Measurements from ENCODE around the gene MPZL2.

MPZL2 gene

DNA sequence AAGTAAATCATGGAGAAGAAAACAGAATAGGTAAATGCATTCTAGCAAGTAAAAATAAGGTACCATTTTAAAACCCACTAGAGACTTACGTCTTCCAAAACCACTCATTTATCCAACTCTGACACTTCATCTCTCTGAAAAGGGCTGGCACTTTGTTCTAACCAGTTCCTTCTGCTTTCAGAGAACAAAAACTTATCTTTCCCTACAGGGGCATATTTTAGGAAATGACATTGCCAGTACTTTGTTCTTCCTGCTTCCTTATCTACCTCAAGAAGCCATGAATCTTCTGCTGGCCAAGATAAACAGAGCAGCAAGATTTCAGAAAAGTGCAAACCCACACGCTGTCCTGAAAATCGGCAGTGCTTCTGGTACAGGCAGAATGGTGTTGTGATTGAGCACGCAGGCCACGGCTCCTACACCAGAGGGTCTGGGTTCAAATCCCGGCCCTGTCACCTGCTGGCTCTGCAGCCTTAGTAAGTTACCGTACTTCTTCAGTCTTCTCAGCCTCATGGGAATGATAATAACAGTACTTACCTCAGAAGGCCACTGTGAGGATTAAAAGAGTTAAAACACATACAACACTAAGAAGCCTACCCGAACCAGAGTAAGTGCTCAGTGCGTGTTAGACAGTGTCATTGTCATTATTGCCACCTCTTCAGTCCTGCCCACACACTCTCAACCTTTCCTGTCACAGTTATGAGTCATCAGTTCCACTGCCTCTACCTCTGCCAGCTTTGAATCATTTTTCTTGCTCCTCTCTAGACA, 22.9 kb downstream of the MPZL2 start:
- peak; percentile 34 for DNase-seq

- DNase-seq = no peak
These were observed 24.4 kb downstream of the MPZL2 start for GRCh38 chr11:118239509-118240205.

DNA sequence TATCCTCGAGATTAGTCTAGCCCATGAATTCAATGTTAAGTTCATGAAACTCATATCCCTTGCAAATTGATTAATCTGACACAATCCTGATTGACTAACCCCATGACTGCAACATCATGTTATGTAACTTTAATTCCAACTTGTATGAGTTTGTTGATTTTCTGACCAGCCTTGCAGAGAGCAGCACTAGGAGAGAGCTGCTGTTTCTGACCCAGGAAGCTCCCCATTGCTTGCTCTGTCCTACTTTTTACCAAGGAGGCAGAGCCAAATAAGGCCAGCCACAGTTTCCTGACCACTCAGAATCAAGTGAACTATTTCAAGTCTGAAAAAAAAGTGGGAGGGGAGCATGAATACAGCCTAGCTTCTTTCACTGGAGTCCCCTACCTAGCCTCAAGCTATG, 25.2 kb downstream of the MPZL2 start:
- no peak for DNase-seq

GRCh38 chr11:118238421-118238820, 25.7 kb downstream of the MPZL2 start:
- DNase-seq = no peak

- no peak for DNase-seq
These were observed 27.9 kb downstream of the MPZL2 start for GRCh38 chr11:118236170-118236569.

DNA sequence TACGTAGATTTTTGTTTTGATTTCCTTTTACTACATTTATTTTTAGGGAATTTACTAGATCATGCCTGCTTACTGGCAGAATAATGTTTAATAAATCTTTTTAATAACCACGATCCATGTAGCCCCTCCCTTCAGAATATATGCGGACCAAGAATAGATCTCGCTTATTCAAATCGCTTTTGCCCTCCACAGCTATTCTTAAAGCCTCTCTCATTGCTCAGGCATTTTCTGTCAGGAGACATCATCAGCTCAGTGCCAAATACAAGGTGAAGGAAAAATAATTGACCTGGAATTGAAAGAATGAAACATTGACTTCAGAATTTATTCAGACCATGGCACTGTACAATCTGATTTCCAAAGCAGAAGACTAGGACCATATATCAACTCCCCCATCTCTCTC, 29.3 kb downstream of the MPZL2 start:
- DNase-seq = no peak

DNA sequence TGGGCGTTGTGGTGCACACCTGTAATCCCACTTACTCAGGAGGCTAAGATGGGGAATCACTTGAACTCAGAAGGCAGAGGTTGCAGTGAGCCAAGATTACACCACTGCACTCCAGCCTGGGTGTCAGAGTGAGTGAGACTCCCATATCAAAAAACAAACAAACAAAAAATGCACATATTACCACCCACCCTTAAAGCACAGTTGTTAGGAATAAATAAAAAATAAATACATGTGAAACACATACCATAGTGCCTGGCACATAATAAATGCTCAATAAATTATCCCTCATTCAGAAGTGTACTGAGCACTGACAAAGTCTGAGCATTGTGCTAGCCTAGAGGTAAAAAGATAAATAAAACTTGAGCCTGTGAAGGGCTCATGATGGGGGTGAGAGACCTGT, 30.2 kb downstream of the MPZL2 start:
- no peak for DNase-seq

DNA sequence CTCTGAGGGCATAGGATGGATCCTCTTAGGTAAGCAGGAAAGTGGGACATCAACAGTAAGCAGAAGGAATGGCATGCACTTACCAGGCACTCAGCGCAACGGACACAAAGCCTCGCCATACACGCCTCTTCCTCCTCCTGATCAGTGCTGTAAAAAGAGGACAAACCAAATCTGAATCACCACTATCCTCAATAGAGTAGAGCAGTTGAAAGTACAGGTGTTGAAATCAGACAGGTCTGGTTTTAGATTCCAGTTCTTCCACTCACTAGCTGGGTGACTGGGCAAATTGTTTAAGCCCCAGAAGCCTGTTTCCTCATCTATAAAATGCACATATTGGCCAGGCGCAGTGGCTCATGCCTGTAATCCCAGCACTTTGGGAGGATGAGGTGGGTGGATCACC, 30.7 kb downstream of the MPZL2 start:
- DNase-seq = no peak

GRCh38 chr11:118232659-118233058, 31.4 kb downstream of the MPZL2 start:
- DNase-seq = no peak

GRCh38 chr11:118231461-118231860, 32.6 kb downstream of the MPZL2 start:
- DNase-seq = no peak

DNA sequence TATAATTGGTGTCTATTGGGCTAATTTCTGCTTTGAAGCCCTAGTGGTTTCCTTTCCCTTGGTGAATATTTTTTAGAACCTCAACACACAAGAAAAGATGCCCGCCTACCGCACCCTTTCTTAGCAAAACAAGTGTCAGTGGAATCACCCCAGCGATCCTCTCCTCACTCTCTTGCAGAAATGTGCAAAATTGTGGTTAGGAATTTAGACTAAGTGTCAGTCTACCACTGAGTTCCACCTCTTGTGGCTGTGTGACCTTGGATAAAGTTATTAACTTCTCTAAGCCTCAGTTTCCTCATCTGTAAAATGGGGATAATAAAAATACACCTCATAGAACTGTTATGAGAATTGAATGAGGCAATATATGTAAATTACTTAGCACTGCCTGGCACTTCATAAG, 34.0 kb downstream of the MPZL2 start:
- DNase-seq = no peak

DNA sequence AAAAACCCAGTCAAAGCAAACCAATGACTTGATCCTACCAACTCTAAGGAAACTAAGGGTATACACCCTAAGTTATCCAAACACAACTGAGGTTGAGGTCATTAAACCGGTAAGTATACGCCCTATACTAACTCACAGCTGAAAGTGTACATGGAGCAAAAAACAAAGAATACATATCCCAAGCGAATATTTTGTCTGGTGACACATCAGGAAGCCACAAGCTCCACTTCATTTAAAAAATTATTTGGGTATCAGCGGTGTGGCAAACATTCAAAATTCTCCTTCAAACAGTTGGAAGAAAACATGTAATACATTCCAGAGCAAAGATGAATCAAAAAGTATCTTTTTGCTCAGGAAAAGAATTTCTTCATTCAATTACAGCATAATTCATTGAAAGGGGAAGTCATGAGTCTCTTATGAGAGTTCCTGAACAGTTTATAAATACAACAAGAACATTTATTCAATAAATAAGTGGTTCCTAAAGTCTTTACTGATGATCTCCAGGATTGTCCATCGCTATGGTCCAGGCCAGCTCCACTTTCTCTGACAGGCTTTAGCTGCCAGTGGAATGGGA, 34.7 kb downstream of the MPZL2 start:
- no peak for DNase-seq

GRCh38 chr11:118227865-118228785, 36.0 kb downstream of the MPZL2 start:
- DNase-seq = no peak

- DNase-seq = no peak
These were observed 37.3 kb downstream of the MPZL2 start for GRCh38 chr11:118226781-118227180.

- no peak for DNase-seq
These were observed 37.8 kb downstream of the MPZL2 start for GRCh38 chr11:118226296-118226695.

- peak; percentile 9 for DNase-seq
These were observed 39.4 kb downstream of the MPZL2 start, which contains the start of gene JAML for GRCh38 chr11:118224511-118225188. JAML (minus strand) TSS chr11:118225011; CDS start chr11:118214866, 10,145 bp downstream.

GRCh38 chr11:118223992-118224391, 40.1 kb downstream of the MPZL2 start:
- no peak for DNase-seq

DNA sequence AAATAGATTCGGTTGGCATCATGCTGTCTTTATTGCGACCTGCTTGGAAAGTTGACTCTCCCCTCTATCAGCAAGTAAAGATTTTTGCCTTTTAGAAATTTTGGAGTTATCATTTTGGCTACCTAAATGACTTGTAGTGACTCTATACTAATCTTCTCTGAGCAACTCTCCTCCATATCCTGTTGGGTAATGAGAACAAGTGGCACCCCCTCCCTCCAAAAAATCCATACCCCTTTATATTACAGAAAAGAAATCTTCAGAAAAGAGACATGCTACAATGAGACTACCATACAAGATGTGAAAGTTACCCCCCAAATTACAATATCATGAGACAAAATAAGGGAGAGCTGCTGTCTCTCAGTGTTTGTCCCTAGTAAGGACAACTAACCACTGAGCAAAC, 40.5 kb downstream of the MPZL2 start:
- no peak for DNase-seq

DNA sequence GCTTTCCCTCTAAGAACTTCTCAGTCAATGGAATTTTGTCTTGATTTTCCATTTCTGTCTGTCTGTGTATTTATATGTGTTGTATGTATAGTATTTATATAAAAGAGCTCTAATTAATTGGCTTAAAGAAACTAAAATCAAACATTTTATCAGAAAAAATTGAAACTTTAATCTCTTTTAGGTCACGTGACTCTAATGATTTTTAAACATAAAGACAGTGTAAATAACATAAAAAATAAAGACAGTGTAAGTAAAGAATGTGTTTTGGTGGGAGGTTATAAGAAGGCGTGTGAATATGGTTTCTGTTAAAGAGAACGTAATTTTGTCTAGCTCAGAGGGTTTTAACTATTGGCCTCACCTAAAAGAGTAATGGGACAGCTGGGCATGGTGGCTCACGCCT, 41.7 kb downstream of the MPZL2 start:
- no peak for DNase-seq

GRCh38 chr11:118221419-118221818, 42.7 kb downstream of the MPZL2 start:
- no peak for DNase-seq

- DNase-seq = no peak
These were observed 44.4 kb downstream of the MPZL2 start for GRCh38 chr11:118219732-118220131.

DNA sequence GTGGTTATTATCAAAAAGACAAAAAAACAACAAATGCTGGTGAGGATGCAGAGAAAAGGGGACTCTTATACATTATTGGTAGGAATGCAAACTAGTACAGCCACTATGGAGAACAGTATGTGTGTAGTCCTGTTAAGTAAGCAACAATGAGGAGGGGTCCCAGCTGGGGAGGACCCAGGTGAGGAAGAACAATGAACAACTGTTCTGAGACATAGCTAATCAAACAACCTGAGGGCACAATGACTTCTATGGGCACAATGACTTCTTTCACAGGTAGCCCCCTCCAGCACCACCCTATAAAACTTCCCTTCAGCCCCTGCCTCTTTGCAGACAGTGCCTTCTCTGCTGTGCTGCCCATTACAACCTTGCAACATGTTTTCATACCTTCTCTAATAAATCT, 44.9 kb downstream of the MPZL2 start:
- no peak for DNase-seq
